GM12878 (cell line): ENCODE results near the gene FDX2. TPM values are rescaled to one million over a fixed set of nuclear protein-coding genes. Genes with fewer than 3 reads are reported as not detected.

Source experiments
- ATAC-seq: fragments of 200-7000 bp; cut with Tn5 transposase; 3 replicates; pipeline ENCODE4 v1.9.1; 2020; ENCODE audit warnings: mild to moderate bottlenecking, moderate library complexity
- BruUV-seq: library from RNA; stranded (reverse); fragments of 400-500 nt; replicated peaks from 2 replicates; lab custom pipeline; 2021; lab: Mats Ljungman, UMichigan
- CTCF ChIA-PET: fragments of 300-600 bp; sonication (Branson Sonifier 250); formaldehyde crosslinking; extraction: SDS; loops from one replicate; lab custom pipeline; 2021; ENCODE audit warnings: inconsistent platforms; lab: Yijun Ruan, JAX
- POLR2A ChIA-PET: fragments of 350-600 bp; formaldehyde crosslinking; extraction: SDS; loops from one replicate; lab custom pipeline; 2021; ENCODE audit warnings: inconsistent platforms; lab: Charles Lee
- RAD21 ChIA-PET: fragments of 300-600 bp; sonication (Branson Sonifier 250); formaldehyde crosslinking; loops from one replicate; lab custom pipeline; 2023; ENCODE audit warnings: antibody characterized with exemption; ENCODE audit not compliant: unreplicated experiment; lab: Charles Lee
- SMC1A ChIA-PET: fragments of 300-600 bp; sonication (Branson Sonifier 250); formaldehyde crosslinking; loops from one replicate; lab custom pipeline; 2023; ENCODE audit not compliant: unreplicated experiment, uncharacterized antibody; lab: Charles Lee
- DNase-seq: peaks from one replicate; pipeline ENCODE4 v3.0.0-alpha.2; 2011; ENCODE audit warnings: low read depth, low spot score
- FAIRE-seq: peaks from 3 replicates; lab custom pipeline; 2011; peaks lifted over from hg19 to GRCh38; lab: Jason Lieb, UNC
- H2AFZ ChIP-seq: 2 replicates; pipeline ENCODE4 v1.6.0; 2011; ENCODE audit warnings: low read depth, low read length, control low read depth; ENCODE audit not compliant: control insufficient read depth
- H3K27ac ChIP-seq: 2 replicates; pipeline ENCODE4 v1.5.1; 2011; ENCODE audit warnings: control low read depth; ENCODE audit not compliant: control insufficient read depth, insufficient read depth
- H3K27me3 ChIP-seq, 2 experiments: replicated peaks in 1 of 2; 2 replicates each; pipeline versions ENCODE4 v1.6.0 to v1.6.1; 2011; ENCODE audit warnings: low read length in 1 of 2; ENCODE audit not compliant: control insufficient read depth in 2 of 2, insufficient read depth in 2 of 2
- H3K36me3 ChIP-seq, 2 experiments: 2 replicates each; pipeline ENCODE4 v1.5.1; 2011; ENCODE audit warnings: low read length in 1 of 2; ENCODE audit not compliant: control insufficient read depth in 2 of 2, insufficient read depth in 2 of 2
- H3K4me1 ChIP-seq: 2 replicates; pipeline ENCODE4 v1.6.1; 2011; ENCODE audit warnings: mild to moderate bottlenecking, low read length, moderate library complexity, mixed read lengths; ENCODE audit not compliant: control insufficient read depth, insufficient read depth
- H3K4me2 ChIP-seq: 2 replicates; pipeline ENCODE4 v1.6.0; 2011; ENCODE audit warnings: control low read depth; ENCODE audit not compliant: control insufficient read depth, insufficient read depth
- H3K4me3 ChIP-seq: fragments of 200-600 bp; sonication (generic); 2 replicates; pipeline ENCODE4 v1.5.1; 2016
- H3K79me2 ChIP-seq: 2 replicates; pipeline ENCODE4 v1.6.0; 2011; ENCODE audit warnings: low read length; ENCODE audit not compliant: control insufficient read depth, insufficient read depth
- H3K9ac ChIP-seq: 2 replicates; pipeline ENCODE4 v1.8.0; 2011; ENCODE audit warnings: low read length, control low read depth, mixed read lengths; ENCODE audit not compliant: control insufficient read depth, insufficient read depth
- H3K9me3 ChIP-seq: replicated peaks from 3 replicates; pipeline ENCODE4 v1.5.1; 2011; ENCODE audit warnings: mild to moderate bottlenecking, low read length; ENCODE audit not compliant: control insufficient read depth, insufficient read depth
- H4K20me1 ChIP-seq: 2 replicates; pipeline ENCODE4 v1.6.0; 2011; ENCODE audit not compliant: control insufficient read depth, insufficient read depth
- E2F4 ChIP-seq: IDR thresholded peaks from 2 replicates; pipeline ENCODE4 v1.6.1; 2012; ENCODE audit warnings: low read depth, low read length, improper control_type of control experiment
- EZH2 ChIP-seq: IDR thresholded peaks from 2 replicates; pipeline ENCODE4 v1.6.1; 2012; ENCODE audit warnings: low read depth, mild to moderate bottlenecking, control low read depth, inconsistent platforms, low read length, borderline replicate concordance; ENCODE audit not compliant: control insufficient read depth
- LARP7 ChIP-seq: fragments of 450-650 bp; IDR thresholded peaks from 2 replicates; pipeline ENCODE4 v1.6.1; 2017; ENCODE audit warnings: mild to moderate bottlenecking
- SMAD1 ChIP-seq: fragments of 450-650 bp; IDR thresholded peaks from 2 replicates; pipeline ENCODE4 v1.6.1; 2018; ENCODE audit warnings: mild to moderate bottlenecking, low read depth; ENCODE audit not compliant: partially characterized antibody
- SUPT20H ChIP-seq: IDR thresholded peaks from 2 replicates; pipeline ENCODE4 v1.6.1; 2011; ENCODE audit warnings: low read depth, mild to moderate bottlenecking, low read length, moderate library complexity, borderline replicate concordance; ENCODE audit not compliant: control insufficient read depth
- TCF7 ChIP-seq: IDR thresholded peaks from 2 replicates; pipeline ENCODE4 v1.6.1; 2014; ENCODE audit warnings: antibody characterized with exemption, borderline replicate concordance
- WGBS: methylation state at CpG from one replicate; pipeline ENCODE4 v1.1.6; 2016; ENCODE audit warnings: low lambda C conversion rate; ENCODE audit not compliant: insufficient replicate concordance, insufficient coverage; ENCODE audit errors: missing lambda C conversion rate; 5-methylcytosine and 5-hydroxymethylcytosine counted together
- in situ Hi-C: fragments of 300-500 bp; cut with MboI; formaldehyde crosslinking; loops from 9 replicates; pipeline ENCODE4 v1.14.3; 2018; ENCODE audit warnings: mixed read lengths
- intact Hi-C: fragments of 100-400 bp; cut with micrococcal nuclease; formaldehyde crosslinking; loops from one replicate; pipeline ENCODE4 v1.14.2; 2022; ENCODE audit not compliant: unreplicated experiment
- polyA plus RNA-seq, 11 experiments: library from polyadenylated mRNA; depleted of rRNA in 4 of 11; unstranded in 6 of 11; stranded (reverse) in 5 of 11; fragments of >200 nt; fragmentation: Nextera tagmentation in 4 of 11; fragmentation: Illumina TruSeq in 1 of 11; extraction: Ambion mirVana in 4 of 11; extraction: Trizol in 1 of 11; gene quantifications; 1 replicate in 1 of 11; 2 replicates in 10 of 11; pipeline versions ENCODE4 v1.2.1 to v1.2.3, GENCODE V29; 2011 to 2016; ENCODE audit warnings: inconsistent platforms in 2 of 11, missing spikeins in 2 of 11, low read depth in 1 of 11
- total RNA-seq, 4 experiments: library from RNA; depleted of rRNA in 3 of 4; stranded (reverse); fragments of >200 nt in 3 of 4; fragmentation: Illumina TruSeq in 1 of 4; extraction: Trizol in 1 of 4; gene quantifications; 2 replicates each; pipeline versions ENCODE4 v1.2.1 to v1.2.3, GENCODE V29; 2013 to 2021
- TF ChIP-seq, protein P1 (sequence below): fragments of 450-650 bp; IDR thresholded peaks from 2 replicates; pipeline ENCODE4 v1.6.1; 2018; ENCODE audit warnings: mild to moderate bottlenecking, low read depth, moderate library complexity; ENCODE audit not compliant: partially characterized antibody

The FDX2 gene
- total and polyA plus RNA-seq, 10 of the 15 experiments (the other 5 are each of a cell fraction or from before 2014, with no cell fraction given), result 1.4 to 50.4 (median 24.7) TPM

- ATAC-seq (no peak), FAIRE-seq (no peak), DNase-seq (no peak)
- Histone ChIP-seq H3K4me3 (no peak overlapping the region), H4K20me1 (no peaks in the 10 kb centered on the region), H3K9me3 (no peaks in the 10 kb centered on the region; the same call in 2 of the 3 replicates), H2AFZ (no peak overlapping the region), H3K79me2 (no peaks in the 10 kb centered on the region), H3K27ac (no peak overlapping the region), H3K4me1 (peaks cover 34% of the 10 kb centered on the region), H3K9ac (no peak overlapping the region), H3K36me3 (no peaks in the 10 kb centered on the region; a peak in 1 of 4 replicates), H3K27me3 (peaks cover 3 to 16% of the 10 kb centered on the region in 2 experiments), H3K4me2 (no peak overlapping the region)
- TF ChIP-seq EZH2, result no peak
- TF ChIP-seq SUPT20H, result no peak
- TF ChIP-seq SMAD1, result no peak
- TF ChIP-seq LARP7, result no peak
- 35% methylated on average over 25 of the region's 25 CpGs for WGBS
- RAD21 ChIA-PET, result no interaction called here
- in situ Hi-C loops, result no loop called here
- intact Hi-C loops, result no loop called here
- SMC1A ChIA-PET, result interaction anchor here (1.2 kb wide), 1 partner anchor 20 kb away, joined by 3 read pairs; no protein-coding TSS in a partner anchor
- CTCF ChIA-PET, result no interaction called here
- no TSS peak for BruUV-seq
- POLR2A ChIA-PET, result no interaction called here
These were observed 21.5 kb downstream of the FDX2 start for GRCh38 chr19:10294368-10294697.

DNA sequence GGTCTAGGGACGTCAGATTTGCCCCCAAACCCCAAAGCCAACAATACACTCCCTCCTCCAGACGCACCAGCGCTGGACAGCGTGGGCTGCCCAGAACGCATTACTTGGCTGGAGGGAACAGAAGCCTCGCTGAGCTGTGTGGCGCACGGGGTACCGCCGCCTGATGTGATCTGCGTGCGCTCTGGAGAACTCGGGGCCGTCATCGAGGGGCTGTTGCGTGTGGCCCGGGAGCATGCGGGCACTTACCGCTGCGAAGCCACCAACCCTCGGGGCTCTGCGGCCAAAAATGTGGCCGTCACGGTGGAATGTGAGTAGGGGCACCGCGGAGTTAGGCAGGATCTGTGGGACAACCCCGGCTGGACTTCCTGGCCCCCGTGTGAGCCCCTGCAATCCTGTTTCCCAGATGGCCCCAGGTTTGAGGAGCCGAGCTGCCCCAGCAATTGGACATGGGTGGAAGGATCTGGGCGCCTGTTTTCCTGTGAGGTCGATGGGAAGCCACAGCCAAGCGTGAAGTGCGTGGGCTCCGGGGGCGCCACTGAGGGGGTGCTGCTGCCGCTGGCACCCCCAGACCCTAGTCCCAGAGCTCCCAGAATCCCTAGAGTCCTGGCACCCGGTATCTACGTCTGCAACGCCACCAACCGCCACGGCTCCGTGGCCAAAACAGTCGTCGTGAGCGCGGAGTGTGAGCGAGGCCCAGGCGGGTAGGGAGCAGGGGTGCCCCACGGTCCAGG lies 22.0 kb downstream of the FDX2 start:
- Histone ChIP-seq H3K4me3 (no peak overlapping the region), H2AFZ (no peak overlapping the region), H3K79me2 (no peaks in the 10 kb centered on the region), H3K27me3 (peaks cover 3 to 16% of the 10 kb centered on the region in 2 experiments), H3K9me3 (no peaks in the 10 kb centered on the region; the same call in 2 of the 3 replicates), H3K4me1 (peaks cover 39% of the 10 kb centered on the region), H4K20me1 (no peaks in the 10 kb centered on the region), H3K36me3 (no peaks in the 10 kb centered on the region; a peak in 1 of 4 replicates), H3K27ac (no peak overlapping the region), H3K4me2 (no peak overlapping the region), H3K9ac (no peak overlapping the region)
- FAIRE-seq (no peak), ATAC-seq (no peak), DNase-seq (no peak)
- WGBS, result 66% methylated on average over 49 of the region's 49 CpGs
- ChIA-PET CTCF (no interaction called here), SMC1A (interaction anchor here (1.2 kb wide), 1 partner anchor 20 kb away, joined by 3 read pairs; no protein-coding TSS in a partner anchor), POLR2A (no interaction called here), RAD21 (no interaction called here)
- no TSS peak for BruUV-seq
- intact Hi-C loops, result no loop called here
- in situ Hi-C loops, result no loop called here
- TF ChIP-seq E2F4 (no peak), TCF7 (no peak)
- TF ChIP-seq, protein P1, sequence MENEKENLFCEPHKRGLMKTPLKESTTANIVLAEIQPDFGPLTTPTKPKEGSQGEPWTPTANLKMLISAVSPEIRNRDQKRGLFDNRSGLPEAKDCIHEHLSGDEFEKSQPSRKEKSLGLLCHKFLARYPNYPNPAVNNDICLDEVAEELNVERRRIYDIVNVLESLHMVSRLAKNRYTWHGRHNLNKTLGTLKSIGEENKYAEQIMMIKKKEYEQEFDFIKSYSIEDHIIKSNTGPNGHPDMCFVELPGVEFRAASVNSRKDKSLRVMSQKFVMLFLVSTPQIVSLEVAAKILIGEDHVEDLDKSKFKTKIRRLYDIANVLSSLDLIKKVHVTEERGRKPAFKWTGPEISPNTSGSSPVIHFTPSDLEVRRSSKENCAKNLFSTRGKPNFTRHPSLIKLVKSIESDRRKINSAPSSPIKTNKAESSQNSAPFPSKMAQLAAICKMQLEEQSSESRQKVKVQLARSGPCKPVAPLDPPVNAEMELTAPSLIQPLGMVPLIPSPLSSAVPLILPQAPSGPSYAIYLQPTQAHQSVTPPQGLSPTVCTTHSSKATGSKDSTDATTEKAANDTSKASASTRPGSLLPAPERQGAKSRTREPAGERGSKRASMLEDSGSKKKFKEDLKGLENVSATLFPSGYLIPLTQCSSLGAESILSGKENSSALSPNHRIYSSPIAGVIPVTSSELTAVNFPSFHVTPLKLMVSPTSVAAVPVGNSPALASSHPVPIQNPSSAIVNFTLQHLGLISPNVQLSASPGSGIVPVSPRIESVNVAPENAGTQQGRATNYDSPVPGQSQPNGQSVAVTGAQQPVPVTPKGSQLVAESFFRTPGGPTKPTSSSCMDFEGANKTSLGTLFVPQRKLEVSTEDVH, result no peak
